ENCODE results near the gene ENTPD2.

The ENTPD2 gene

DNA sequence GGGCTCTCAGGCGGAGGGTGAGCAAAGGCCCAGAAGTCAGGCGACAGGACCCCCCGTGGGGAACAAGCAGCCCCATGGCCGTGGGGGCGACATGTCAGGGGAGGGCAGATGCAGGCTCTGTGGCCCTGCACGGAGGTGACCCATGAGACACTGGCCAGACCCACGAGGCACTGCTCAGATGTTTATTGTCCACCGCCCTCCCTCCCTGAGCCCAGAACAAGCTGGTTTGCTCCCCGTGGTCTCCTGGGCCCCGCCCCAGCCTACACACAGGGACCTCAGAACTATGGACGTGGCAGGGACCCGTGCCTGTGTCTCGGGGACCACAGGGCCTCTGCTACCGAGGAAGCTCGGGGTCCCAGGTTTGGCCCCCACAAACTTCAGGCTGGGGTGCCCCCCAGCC lies 23.9 kb downstream of the ENTPD2 start:
- no peak for DNase-seq (ENCODE audit: low read depth)

- peak; percentile 60 for DNase-seq (ENCODE audit: low read depth)
Measured at GRCh38 chr9:137029058-137029936, 24.6 kb downstream of the ENTPD2 start.

- DNase-seq (ENCODE audit: low read depth): peak; percentile 51
Measured at GRCh38 chr9:137028263-137029057, 25.4 kb downstream of the ENTPD2 start.

GRCh38 chr9:137027369-137028262 lies 26.2 kb downstream of the ENTPD2 start, which contains the start of gene ABCA2:
Gene ABCA2, minus strand, starts transcription at chr9:137028237. Its CDS starts 97 bp downstream, at chr9:137028140.
- no peak for DNase-seq (ENCODE audit: low read depth)

GRCh38 chr9:137026828-137027227 lies 27.0 kb downstream of the ENTPD2 start:
- DNase-seq (ENCODE audit: low read depth): no peak

- DNase-seq (ENCODE audit: low read depth): no peak
Measured at GRCh38 chr9:137026384-137026783, 27.5 kb downstream of the ENTPD2 start.

DNA sequence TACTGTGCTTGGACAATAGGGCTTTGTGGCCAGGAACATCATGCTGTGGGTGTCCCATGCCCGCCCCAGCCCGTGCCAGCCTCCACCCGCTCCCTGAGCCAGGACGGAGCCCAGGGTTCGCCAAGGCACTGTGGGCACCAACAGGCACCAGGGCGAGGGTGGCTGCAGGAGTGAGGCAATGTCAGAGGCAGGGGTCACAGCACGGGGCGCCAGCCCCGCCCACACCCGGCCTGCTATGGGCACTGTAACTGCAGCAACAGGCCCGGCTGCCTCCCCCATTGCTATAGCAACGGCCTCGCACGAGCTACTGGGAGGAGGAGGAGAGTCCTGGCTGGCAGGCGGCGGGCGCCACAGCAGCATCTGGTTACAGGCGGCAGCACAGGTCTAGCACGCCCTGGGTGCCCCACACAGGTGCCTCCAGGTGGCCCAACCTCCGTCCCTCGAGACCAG lies 28.3 kb downstream of the ENTPD2 start:
- no peak for DNase-seq (ENCODE audit: low read depth)

- no peak for DNase-seq (ENCODE audit: low read depth)
Measured at GRCh38 chr9:137023583-137023991, 30.3 kb downstream of the ENTPD2 start.

GRCh38 chr9:137023157-137023556 lies 30.7 kb downstream of the ENTPD2 start:
- DNase-seq (ENCODE audit: low read depth): no peak

DNA sequence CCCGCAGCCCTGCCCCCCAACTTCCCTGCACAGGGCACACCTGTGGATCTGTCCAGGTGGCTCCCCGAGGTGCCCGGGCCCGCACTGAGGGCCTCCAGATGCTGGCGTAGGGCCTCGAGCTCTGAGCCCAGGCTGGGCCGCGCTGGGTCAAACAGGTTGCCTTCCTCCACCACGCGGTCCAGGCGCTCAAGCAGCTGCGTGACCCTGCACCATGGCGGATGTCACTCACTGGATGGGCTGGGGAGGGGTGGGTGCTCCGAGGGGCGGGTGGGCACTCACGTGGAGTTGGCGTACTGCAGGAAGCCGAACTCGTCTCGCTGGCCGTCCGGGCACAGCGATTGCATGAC lies 31.2 kb downstream of the ENTPD2 start:
- no peak for DNase-seq (ENCODE audit: low read depth)

DNA sequence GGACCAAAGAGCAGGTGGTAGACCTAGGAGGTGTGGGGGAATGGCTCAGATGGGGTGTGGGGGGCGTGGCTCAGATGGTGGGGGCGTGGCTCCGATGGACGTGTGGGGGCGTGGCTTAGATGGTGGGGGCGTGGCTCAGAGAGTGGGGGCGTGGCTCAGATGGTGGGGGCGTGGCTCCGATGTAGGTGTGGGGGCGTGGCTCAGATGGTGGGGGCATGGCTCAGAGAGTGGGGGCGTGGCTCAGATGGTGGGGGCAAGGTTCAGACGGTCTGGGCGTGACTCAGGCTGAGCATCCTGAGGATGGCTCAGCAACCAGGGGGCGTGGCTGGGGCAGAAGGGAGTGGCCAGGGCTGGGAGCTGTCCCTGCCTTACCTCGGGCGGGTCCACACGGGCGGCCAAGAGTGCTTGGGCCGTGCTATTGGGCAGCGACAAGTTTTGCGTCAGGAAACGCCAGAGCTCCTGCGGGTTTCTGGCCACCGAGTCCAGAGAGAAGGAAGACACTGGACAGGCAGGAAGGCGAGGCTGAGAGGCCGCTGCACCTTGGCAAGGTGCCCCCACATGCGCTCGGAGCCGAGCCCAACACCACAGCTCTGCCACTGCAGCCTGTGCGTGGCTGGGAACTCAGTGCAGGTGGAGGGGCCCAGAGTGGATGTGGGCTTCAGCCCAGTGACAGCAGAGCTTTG lies 31.7 kb downstream of the ENTPD2 start:
- peak; percentile 71 for DNase-seq (ENCODE audit: low read depth)

GRCh38 chr9:137021568-137021978 lies 32.3 kb downstream of the ENTPD2 start:
- DNase-seq (ENCODE audit: low read depth): no peak

DNA sequence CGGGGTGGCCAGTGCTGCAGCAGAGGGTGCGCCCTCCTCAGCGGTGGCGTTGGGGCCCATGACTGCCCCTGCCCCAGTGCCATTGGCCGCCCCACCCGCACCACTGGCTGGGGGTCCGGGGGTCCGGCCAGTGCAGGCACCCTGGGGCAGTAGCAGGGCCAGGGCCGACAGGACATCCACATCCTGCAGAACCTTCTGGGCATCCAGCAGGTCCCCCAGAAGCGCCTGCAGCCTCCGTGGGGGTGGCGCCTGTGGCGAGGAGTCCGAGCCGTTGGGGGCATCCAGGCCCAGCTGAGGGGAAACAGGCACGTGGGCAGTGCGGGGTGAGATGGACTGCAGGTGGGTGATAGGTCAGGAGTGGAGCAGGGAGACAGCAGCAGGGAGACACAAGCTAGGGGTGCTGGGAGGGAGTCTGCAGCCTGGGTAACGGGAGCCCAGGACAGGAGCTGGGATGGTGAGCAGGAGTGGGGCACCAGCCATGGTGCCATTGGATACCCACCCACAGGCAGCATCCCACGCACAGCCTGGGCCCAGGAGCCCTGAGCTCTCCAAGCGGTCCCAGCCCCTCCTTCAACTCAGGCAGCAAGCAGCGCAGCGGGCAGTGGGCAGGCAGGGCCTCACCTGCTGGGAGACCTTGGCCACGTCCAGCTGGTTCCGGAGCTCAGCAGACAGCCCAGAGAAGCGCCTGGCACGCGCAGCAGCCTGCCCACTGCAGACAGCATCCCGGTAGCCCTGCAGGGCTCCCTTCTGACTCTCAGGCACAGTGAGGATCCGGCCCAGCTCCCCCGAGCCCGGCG lies 32.9 kb downstream of the ENTPD2 start:
- no peak for DNase-seq (ENCODE audit: low read depth)

DNA sequence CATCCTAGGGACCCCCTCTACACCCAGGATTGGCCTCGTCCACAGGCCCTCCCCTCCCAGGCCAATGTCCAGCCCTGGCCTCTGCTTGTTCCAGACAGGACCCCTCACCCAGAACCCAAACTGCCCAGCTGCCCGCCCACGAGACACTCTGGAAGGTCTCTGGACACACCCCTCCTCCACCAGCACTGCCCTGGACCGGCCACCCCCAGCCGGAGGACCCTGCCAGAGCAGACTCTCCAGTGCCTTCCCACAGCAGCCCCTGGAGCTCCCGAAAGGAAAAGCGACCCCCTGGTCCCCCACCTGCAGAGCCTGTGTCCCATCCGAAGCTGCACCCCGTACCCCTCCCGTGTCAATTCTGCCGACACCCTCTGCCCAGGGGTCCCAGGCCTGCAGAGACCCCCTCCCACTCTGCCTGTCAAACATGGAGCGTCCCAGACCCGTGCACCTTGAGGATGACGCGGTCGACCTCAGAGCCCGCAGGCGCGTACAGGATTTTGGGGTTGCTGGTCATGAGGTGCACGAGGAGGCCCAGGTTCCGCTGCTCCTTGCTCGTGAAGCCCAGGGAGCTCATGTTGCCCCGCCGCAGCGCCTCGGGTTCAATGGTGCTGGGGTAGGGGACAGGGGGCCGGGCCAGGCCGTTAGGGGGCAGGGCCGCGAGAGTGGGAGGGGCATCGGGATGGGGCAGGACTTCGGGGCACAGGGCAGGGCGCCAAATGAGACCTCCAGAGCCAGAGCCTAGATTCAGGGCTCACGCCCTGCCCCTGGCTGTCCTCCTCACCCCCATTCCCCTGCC lies 33.8 kb downstream of the ENTPD2 start:
- DNase-seq (ENCODE audit: low read depth): no peak

- DNase-seq (ENCODE audit: low read depth): no peak
Measured at GRCh38 chr9:137018761-137019559, 34.9 kb downstream of the ENTPD2 start.

- no peak for DNase-seq (ENCODE audit: low read depth)
Measured at GRCh38 chr9:137017791-137018497, 35.9 kb downstream of the ENTPD2 start.

GRCh38 chr9:137017071-137017470 lies 36.8 kb downstream of the ENTPD2 start:
- DNase-seq (ENCODE audit: low read depth): no peak

DNA sequence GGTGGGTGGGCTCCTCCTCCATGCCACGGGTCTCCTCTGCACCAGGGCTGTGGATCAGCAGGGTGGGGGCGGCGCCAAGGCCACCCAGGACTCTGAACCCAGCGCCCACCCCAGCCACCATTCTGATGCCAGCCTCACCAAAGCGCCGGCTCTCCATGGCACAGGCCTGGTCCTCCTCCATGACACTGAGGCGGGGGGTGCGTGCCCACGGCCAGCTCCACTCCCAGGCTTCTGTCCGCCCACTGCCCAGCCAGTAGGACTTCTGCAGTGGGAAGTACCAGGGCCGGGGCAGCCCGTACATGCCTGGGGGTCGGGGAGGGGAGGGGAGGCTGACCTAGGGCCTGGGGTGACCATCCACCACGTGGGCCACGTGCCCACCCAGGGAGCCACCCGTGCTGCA lies 37.4 kb downstream of the ENTPD2 start:
- no peak for DNase-seq (ENCODE audit: low read depth)
